Breast epithelium (tissue), 4 donors: ENCODE measurements around the gene SLC5A10. TPM values are rescaled to one million over a fixed set of nuclear protein-coding genes. Genes with fewer than 3 reads are reported as not detected.
"Not testable (repeated sequence)": the region's sequence is repeated elsewhere in the genome, so short reads cannot be mapped to it uniquely, and the experiment has no call there.

ENCODE experiments used
- DNase-seq, 2 donors: peaks; one replicate each; pipeline ENCODE4 v3.0.0-alpha.2; 2019; ENCODE audit warnings: low spot score in 2 of 2
- H3K27ac ChIP-seq, 2 donors: fragments of 200-600 bp; sonication (generic) in 1 of 2; one replicate each; pipeline ENCODE4 v1.5.1; 2016 to 2019; ENCODE audit warnings: mild to moderate bottlenecking in 1 of 2
- H3K27me3 ChIP-seq, 2 donors: fragments of 200-600 bp; sonication (generic) in 1 of 2; one replicate each; pipeline versions ENCODE4 v1.5.1 to v1.6.0; 2017 to 2019; ENCODE audit warnings: control low read depth in 1 of 2, mild to moderate bottlenecking in 1 of 2
- H3K36me3 ChIP-seq: fragments of 200-600 bp; one replicate; pipeline ENCODE4 v1.5.1; 2019
- H3K4me1 ChIP-seq, 2 donors: fragments of 200-600 bp; sonication (generic); one replicate each; pipeline ENCODE4 v1.5.1; 2016 to 2019; ENCODE audit warnings: control low read depth in 1 of 2
- H3K4me3 ChIP-seq, 3 donors: fragments of 200-600 bp; sonication (generic); 1 replicate in 2 of 3; 2 replicates in 1 of 3; pipeline ENCODE4 v1.5.1; 2016 to 2019; ENCODE audit warnings: mild to moderate bottlenecking in 3 of 3, moderate library complexity in 2 of 3
- H3K9me3 ChIP-seq, 2 donors: fragments of 200-600 bp; sonication (generic) in 1 of 2; one replicate each; pipeline ENCODE4 v1.5.1; 2016 to 2019; ENCODE audit warnings: control low read depth in 1 of 2
- intact Hi-C: fragments of 100-400 bp; cut with DNase I; formaldehyde crosslinking; loops from one replicate; pipeline ENCODE4 v1.15.1; 2023; ENCODE audit warnings: low total_unique reads
- total RNA-seq, 3 donors: library from RNA; depleted of rRNA; stranded (reverse); fragments of >200 nt; gene quantifications; one replicate each; pipeline ENCODE4 v1.1.0, GENCODE V29; 2016

SLC5A10 gene
- total RNA-seq, 3 donors from 2014 or later: 0.29 TPM; not detected in 2

DNA sequence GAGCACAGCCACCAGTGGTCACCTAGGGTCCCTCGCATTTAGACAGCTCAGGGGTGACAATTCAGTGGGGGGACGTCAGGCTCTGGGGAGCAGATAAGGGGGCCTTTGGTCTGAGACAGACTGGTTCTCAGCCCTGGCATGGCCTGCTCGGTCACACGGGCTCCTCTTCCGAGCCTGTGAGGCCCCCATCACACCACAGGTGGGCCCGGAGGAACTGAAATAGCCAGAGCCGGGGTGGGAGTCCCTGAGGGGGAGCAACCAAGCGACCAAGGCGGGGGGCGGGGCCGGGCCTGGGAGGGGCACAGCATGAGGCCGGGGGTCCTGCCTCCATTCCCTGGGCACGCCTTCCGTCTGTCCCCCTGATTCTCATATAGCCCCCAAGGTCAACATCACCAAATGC lies 90.4 kb downstream of the SLC5A10 start:
- H3K27ac ChIP-seq, H3K4me3 ChIP-seq, H3K9me3 ChIP-seq, H3K27me3 ChIP-seq, H3K4me1 ChIP-seq, intact Hi-C loops, DNase-seq, H3K36me3 ChIP-seq: not testable (repeated sequence)

DNA sequence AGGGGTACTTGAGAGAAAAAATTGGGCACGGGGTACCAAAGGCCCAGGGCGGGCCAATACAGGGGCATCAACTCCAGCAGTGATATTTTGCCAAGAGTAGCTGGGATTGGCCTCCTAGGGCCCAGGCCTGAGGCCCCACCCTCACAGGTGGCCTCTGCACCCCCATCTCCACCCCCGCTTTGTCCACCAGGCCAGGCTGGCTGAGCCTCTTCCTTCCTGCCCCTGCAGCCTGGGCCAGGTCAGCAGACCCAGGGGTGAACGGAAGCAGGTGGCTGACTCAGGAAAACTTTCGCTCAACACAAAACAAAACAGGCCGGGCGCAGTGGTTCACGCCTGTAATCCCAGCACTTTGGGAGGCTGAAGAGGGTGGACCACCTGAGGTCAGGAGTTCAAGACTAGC lies 91.1 kb downstream of the SLC5A10 start:
- H3K9me3 ChIP-seq, H3K27ac ChIP-seq, H3K4me3 ChIP-seq, DNase-seq, H3K27me3 ChIP-seq, intact Hi-C loops, H3K4me1 ChIP-seq, H3K36me3 ChIP-seq: not testable (repeated sequence)

DNA sequence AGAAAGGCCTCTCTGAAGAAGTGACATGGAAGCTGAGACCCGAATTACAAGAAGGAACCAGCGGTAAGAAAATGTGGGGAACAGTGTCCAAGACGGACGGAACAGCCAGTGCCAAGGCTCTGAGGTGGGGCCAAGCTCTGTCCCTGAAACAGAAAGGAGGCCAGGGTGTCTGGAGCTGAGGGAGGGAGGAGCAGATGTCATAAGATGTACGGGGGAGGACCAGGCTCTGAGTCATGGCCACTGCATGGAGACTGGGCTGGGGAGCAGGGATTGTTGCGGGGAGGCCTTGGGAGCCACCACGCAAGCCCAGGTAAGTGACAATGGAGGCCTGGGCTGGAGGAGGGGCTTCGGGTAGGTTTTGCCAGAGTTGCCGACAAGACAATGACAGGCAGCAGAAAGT lies 92.7 kb downstream of the SLC5A10 start:
- H3K9me3 ChIP-seq, intact Hi-C loops, DNase-seq, H3K36me3 ChIP-seq, H3K27me3 ChIP-seq, H3K27ac ChIP-seq, H3K4me1 ChIP-seq, H3K4me3 ChIP-seq: not testable (repeated sequence)

DNA sequence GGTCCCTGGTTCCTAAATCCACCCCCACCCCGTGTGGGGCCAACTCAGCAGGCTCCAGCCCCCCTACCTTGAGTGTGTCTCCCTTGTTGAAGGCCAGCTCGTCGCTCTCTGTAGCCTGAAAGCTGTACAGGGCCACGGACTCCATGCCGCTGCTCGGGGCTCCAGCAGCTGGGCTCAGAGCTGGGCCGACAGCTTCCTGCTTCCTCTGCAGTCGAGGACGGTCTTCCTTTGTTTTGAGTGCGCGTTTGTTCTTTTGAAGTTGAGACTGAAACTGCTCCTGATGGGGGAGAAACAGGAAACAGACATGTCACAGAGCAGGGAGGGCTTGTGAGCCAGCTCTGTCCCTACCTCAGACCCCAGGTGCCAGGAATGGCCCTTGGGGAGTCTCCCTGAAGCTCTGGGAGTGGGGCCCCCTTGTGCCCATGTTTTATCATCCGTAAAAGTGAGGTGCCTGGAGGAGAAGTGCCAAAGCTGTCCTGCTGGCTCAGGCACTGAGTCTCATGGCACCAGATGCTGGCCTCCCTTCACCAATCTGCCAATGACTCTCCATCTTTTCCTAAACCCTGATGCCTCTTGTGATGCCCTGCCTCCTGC lies 94.9 kb downstream of the SLC5A10 start, which contains the start of gene GRAP:
Gene GRAP, minus strand, starts transcription at position 176 of the 594 bp plus-strand sequence. Its CDS starts 31 bp downstream, at position 145.
- DNase-seq, H3K9me3 ChIP-seq, intact Hi-C loops, H3K36me3 ChIP-seq, H3K27me3 ChIP-seq, H3K4me3 ChIP-seq, H3K27ac ChIP-seq, H3K4me1 ChIP-seq: not testable (repeated sequence)

DNA sequence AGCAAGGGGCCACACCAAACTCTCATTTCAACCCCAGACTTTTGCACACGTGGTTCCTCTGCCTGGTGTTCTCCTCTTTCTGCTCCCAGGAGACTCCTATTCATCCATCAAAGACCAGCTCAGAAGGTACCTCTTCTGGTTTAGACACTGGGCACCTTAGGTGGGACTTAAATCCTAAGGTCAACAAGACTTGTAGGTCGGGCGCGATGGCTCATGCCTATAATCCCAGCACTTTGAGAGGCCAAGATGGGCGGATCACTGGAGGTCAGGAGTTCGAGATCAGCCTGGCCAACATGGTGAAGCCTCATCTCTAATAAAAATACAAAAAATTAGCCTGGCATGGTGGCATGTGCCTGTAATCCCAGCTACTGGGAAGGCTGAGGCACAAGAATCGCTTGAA lies 95.5 kb downstream of the SLC5A10 start:
- H3K9me3 ChIP-seq, H3K36me3 ChIP-seq, H3K4me1 ChIP-seq, intact Hi-C loops, H3K27me3 ChIP-seq, H3K27ac ChIP-seq, H3K4me3 ChIP-seq: not testable (repeated sequence)
- DNase-seq: peak in 1 of 2 donors; percentile 13

DNA sequence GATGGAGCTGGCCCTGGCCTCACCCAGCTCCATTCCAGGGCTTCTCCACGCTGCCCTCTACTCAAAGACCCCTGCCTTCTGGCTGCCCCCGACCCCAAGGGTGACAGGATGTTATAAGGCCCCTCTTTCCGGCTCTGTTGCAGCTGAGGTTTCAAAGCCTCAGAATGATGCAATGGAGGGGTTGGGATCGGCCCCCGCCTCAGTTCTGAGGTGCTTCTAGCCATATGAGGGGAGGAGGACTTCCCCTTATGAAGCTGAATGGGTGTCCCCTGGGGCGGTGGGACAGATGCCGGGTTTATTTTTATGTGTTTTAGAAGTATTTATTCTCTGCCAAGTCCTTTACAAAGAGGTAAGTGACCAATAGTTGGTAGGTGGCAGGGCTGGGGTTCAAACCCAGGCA lies 96.9 kb downstream of the SLC5A10 start:
- intact Hi-C loops, H3K4me1 ChIP-seq, DNase-seq: not testable (repeated sequence)

DNA sequence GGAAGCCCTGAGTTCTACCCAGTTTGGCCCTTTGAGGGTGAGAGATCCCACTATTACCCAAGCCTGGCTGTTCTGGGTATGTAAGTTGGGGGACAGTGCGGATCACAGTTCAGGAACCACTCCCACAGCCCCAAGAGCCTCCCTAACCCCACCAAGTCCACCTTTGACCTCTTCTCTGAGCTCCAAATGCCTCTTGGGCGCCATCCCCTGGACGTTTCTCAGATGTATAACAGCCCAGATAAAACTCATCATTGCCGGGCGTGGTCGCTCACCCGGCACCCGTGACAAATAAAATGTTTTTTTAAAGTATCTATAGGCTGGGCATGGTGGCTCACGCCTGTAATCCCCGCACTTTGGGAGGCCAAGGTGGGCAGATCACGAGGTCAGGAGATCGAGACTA lies 103.5 kb downstream of the SLC5A10 start:
- DNase-seq, H3K36me3 ChIP-seq, H3K27ac ChIP-seq, intact Hi-C loops, H3K27me3 ChIP-seq, H3K4me1 ChIP-seq, H3K9me3 ChIP-seq, H3K4me3 ChIP-seq: not testable (repeated sequence)

More for the DNA sequence above, 96.9 kb downstream of the SLC5A10 start:
- not testable (repeated sequence) for H3K27me3 ChIP-seq, H3K9me3 ChIP-seq, H3K4me3 ChIP-seq, H3K36me3 ChIP-seq, H3K27ac ChIP-seq

DNA sequence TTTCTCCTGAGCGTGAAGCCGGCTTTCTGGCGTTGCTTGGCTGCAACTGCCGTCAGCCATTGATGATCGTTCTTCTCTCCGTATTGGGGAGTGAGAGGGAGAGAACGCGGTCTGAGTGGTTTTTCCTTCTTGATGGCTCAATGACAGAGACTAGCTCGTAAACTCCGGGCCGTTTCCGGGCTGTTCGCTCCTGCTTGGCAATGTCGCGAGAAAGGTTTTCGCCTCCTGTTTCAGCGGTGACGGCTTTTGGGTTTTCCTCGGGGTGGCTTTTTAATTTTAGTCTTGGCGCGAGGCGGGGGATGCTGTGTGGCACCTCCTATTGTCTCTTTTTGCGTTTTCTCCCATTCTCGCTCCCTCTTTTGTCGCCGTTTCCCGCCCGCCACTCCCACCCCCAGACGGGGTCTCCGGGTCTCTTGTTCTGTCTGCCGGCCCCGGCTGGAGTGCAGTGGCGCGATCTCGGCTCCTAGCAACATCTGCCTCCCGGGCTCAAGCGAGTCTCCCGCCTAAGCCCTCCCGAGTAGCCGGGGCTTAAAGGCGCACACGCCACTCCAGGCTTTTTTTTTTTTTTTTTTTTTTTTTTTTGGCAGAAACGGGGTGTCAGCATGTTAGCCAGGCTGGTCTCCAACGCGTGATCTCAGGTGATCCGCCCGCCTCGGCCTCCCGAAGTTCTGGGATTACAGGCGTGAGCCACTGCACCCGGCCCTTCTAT lies 110.2 kb downstream of the SLC5A10 start:
- H3K27ac ChIP-seq: peak overlapping the region in 1 of 2 donors; percentile 67
- intact Hi-C loops: not testable (repeated sequence)

DNA sequence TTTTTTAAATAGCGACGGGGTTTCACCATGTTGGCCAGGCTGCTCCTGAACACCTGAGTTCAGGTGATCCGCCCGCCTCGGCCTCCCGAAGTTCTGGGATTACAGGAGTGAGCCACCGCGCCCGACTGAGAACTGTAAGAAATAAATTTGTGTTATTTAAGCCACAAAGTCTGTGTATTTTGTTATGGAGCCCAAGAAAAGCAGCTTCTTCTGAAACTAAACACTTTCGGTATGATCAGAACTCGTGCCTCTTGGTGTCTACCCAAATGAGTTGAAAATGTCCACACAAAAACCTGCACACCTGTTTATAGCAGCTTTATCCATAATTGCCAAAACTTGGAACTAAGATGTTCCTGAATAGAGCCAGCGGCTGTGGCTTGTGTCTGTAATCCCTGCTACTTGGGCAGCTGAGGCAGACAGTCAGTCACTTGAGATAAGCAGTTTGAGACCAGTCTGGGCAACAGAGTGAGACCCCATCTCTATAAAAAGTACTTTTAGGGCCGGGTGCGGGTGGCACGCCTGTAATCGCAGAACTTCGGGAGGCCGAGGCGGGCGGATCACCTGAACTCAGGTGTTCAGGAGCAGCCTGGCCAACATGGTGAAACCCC lies 110.9 kb downstream of the SLC5A10 start:
- DNase-seq, intact Hi-C loops, H3K9me3 ChIP-seq: not testable (repeated sequence)

More for the DNA sequence above, 110.2 kb downstream of the SLC5A10 start:
- not testable (repeated sequence) for H3K27me3 ChIP-seq, H3K4me1 ChIP-seq, H3K9me3 ChIP-seq, H3K36me3 ChIP-seq
- peak overlapping the region in 1 of 3 donors; percentile 34 for H3K4me3 ChIP-seq
- peak; percentile 54 to 96 for DNase-seq

More for the DNA sequence above, 110.9 kb downstream of the SLC5A10 start:
- not testable (repeated sequence) for H3K36me3 ChIP-seq, H3K27me3 ChIP-seq, H3K4me1 ChIP-seq, H3K27ac ChIP-seq, H3K4me3 ChIP-seq
